Skeletal muscle cell (primary cell): ENCODE data around the gene HIKESHI.
A peak's percentile ranks its signal among the peaks of the same experiment; 100 is the strongest.
"Not testable (repeated sequence)": the region's sequence is repeated elsewhere in the genome, so short reads cannot be mapped to it uniquely, and the experiment has no call there.

Source experiments
- DNase-seq: peaks from one replicate; pipeline ENCODE4 v3.0.0-alpha.2; 2010; ENCODE audit warnings: low read depth
- H3K4me3 ChIP-seq: 2 replicates; pipeline ENCODE4 v1.5.1; 2011; ENCODE audit warnings: low read depth, mild to moderate bottlenecking, control low read depth, low read length, moderate library complexity

HIKESHI gene

GRCh38 chr11:86302092-86302793 lies at the start of gene HIKESHI:
Gene HIKESHI (plus strand): TSS chr11:86302240. CDS start chr11:86302449, 209 bp downstream.
- peak within 1 kb of the TSS; percentile 91 for H3K4me3 ChIP-seq
- DNase-seq: peak; percentile 92

- DNase-seq: no peak
- H3K4me3 ChIP-seq: no peak overlapping the region
Measured at GRCh38 chr11:86255896-86256295, 46.1 kb upstream of the HIKESHI start.

- H3K4me3 ChIP-seq: no peak overlapping the region
- no peak for DNase-seq
Measured at GRCh38 chr11:86256608-86257007, 45.4 kb upstream of the HIKESHI start.

- no peak overlapping the region for H3K4me3 ChIP-seq
- no peak for DNase-seq
Measured at GRCh38 chr11:86257446-86257845, 44.6 kb upstream of the HIKESHI start.

GRCh38 chr11:86259730-86260129 lies 42.3 kb upstream of the HIKESHI start:
- DNase-seq: no peak
- no peak overlapping the region for H3K4me3 ChIP-seq

- H3K4me3 ChIP-seq: no peak overlapping the region
- DNase-seq: no peak
Measured at GRCh38 chr11:86261328-86261727, 40.7 kb upstream of the HIKESHI start.

- DNase-seq: no peak
- no peak overlapping the region for H3K4me3 ChIP-seq
Measured at GRCh38 chr11:86262387-86262786, 39.7 kb upstream of the HIKESHI start.

GRCh38 chr11:86264649-86265048 lies 37.4 kb upstream of the HIKESHI start:
- no peak overlapping the region for H3K4me3 ChIP-seq
- DNase-seq: no peak

GRCh38 chr11:86265194-86265593 lies 36.8 kb upstream of the HIKESHI start:
- DNase-seq: no peak
- H3K4me3 ChIP-seq: no peak overlapping the region

GRCh38 chr11:86269645-86270044 lies 32.4 kb upstream of the HIKESHI start:
- no peak overlapping the region for H3K4me3 ChIP-seq
- DNase-seq: no peak

GRCh38 chr11:86274503-86274902 lies 27.5 kb upstream of the HIKESHI start:
- DNase-seq: no peak

GRCh38 chr11:86274999-86275398 lies 27.0 kb upstream of the HIKESHI start:
- H3K4me3 ChIP-seq: no peak overlapping the region
- no peak for DNase-seq

More at GRCh38 chr11:86274503-86274902, 27.5 kb upstream of the HIKESHI start:
- H3K4me3 ChIP-seq: no peak overlapping the region

GRCh38 chr11:86275493-86276370 lies 26.3 kb upstream of the HIKESHI start:
- no peak for DNase-seq

GRCh38 chr11:86277741-86278140 lies 24.3 kb upstream of the HIKESHI start:
- H3K4me3 ChIP-seq: no peak overlapping the region
- DNase-seq: no peak

More at GRCh38 chr11:86275493-86276370, 26.3 kb upstream of the HIKESHI start:
- no peak overlapping the region for H3K4me3 ChIP-seq

- no peak overlapping the region for H3K4me3 ChIP-seq
- DNase-seq: no peak
Measured at GRCh38 chr11:86278226-86278625, 23.8 kb upstream of the HIKESHI start.

GRCh38 chr11:86279747-86280146 lies 22.3 kb upstream of the HIKESHI start:
- H3K4me3 ChIP-seq: no peak overlapping the region
- no peak for DNase-seq

GRCh38 chr11:86287468-86287796 lies 14.6 kb upstream of the HIKESHI start:
- DNase-seq: no peak

GRCh38 chr11:86288776-86289507 lies 13.1 kb upstream of the HIKESHI start:
- no peak for DNase-seq
- H3K4me3 ChIP-seq: no peak overlapping the region

More at GRCh38 chr11:86287468-86287796, 14.6 kb upstream of the HIKESHI start:
- H3K4me3 ChIP-seq: no peak overlapping the region

- not testable (repeated sequence) for DNase-seq, H3K4me3 ChIP-seq
Measured at GRCh38 chr11:86289508-86290280, 12.3 kb upstream of the HIKESHI start.
